Endodermal cell (in vitro differentiated cells): Measurements from ENCODE around the gene TYRO3. TPM values are rescaled to one million over a fixed set of nuclear protein-coding genes. Genes with fewer than 3 reads are reported as not detected.

ENCODE experiments used
- DNase-seq: peaks from one replicate; pipeline ENCODE4 v3.0.0-alpha.2; 2017
- H3K27ac ChIP-seq: 2 replicates; pipeline ENCODE4 v1.5.1; 2013; ENCODE audit warnings: mild to moderate bottlenecking, low read depth, low read length, moderate library complexity
- H3K27me3 ChIP-seq: 2 replicates; pipeline ENCODE4 v1.6.1; 2013; ENCODE audit warnings: mild to moderate bottlenecking, low read length, moderate library complexity; ENCODE audit not compliant: insufficient read depth, control insufficient read depth, poor library complexity, severe bottlenecking
- H3K36me3 ChIP-seq: 2 replicates; pipeline ENCODE4 v1.7.0; 2013; ENCODE audit warnings: mild to moderate bottlenecking, low read length, moderate library complexity; ENCODE audit not compliant: control insufficient read depth, insufficient read depth
- H3K4me1 ChIP-seq: one replicate; pipeline ENCODE4 v1.7.0; 2013; ENCODE audit warnings: low read length; ENCODE audit not compliant: control insufficient read depth, insufficient read depth
- H3K4me3 ChIP-seq: 2 replicates; pipeline ENCODE4 v1.5.1; 2013; ENCODE audit warnings: mild to moderate bottlenecking, low read length, moderate library complexity
- H3K9ac ChIP-seq: 2 replicates; pipeline ENCODE4 v1.6.1; 2013; ENCODE audit warnings: mild to moderate bottlenecking, low read length, moderate library complexity; ENCODE audit not compliant: poor library complexity, severe bottlenecking; ENCODE audit errors: extremely low read depth
- H3K9me3 ChIP-seq: 2 replicates; pipeline ENCODE4 v1.6.1; 2013; ENCODE audit warnings: mild to moderate bottlenecking, low read length, moderate library complexity; ENCODE audit not compliant: control insufficient read depth
- H3K27ac Mint-ChIP-seq: 2 replicates; pipeline ENCODE4 v1.8.0; 2020; ENCODE audit warnings: mixed read lengths
- H3K27me3 Mint-ChIP-seq: 2 replicates; pipeline ENCODE4 v1.8.0; 2021; ENCODE audit warnings: mild to moderate bottlenecking, mixed read lengths; ENCODE audit not compliant: insufficient read depth
- H3K36me3 Mint-ChIP-seq: 2 replicates; pipeline ENCODE4 v1.8.0; 2020; ENCODE audit warnings: low read depth, mixed read lengths
- H3K4me1 Mint-ChIP-seq: 2 replicates; pipeline ENCODE4 v1.8.0; 2020; ENCODE audit warnings: mixed read lengths
- H3K4me3 Mint-ChIP-seq: 2 replicates; pipeline ENCODE4 v1.8.0; 2020; ENCODE audit warnings: mild to moderate bottlenecking, moderate library complexity, mixed read lengths
- H3K9me3 Mint-ChIP-seq: 2 replicates; pipeline ENCODE4 v1.8.0; 2020; ENCODE audit warnings: mild to moderate bottlenecking, mixed read lengths
- CTCF ChIP-seq: fragments of 200-600 bp; sonication (generic); conservative IDR thresholded peaks from 2 replicates; pipeline ENCODE4 v1.5.0; 2021; ENCODE audit warnings: antibody characterized with exemption, mild to moderate bottlenecking
- WGBS, 2 experiments: methylation state at CpG; one replicate each; pipeline versions ENCODE4 v1.1.5 to v1.1.7; 2013; ENCODE audit warnings: missing lambda C conversion rate in 2 of 2, mixed read lengths in 1 of 2; ENCODE audit not compliant: insufficient coverage in 1 of 2, insufficient read length in 1 of 2; 5-methylcytosine and 5-hydroxymethylcytosine counted together
- total RNA-seq, 2 donors: library from RNA; stranded (reverse); fragmentation: NEBNext Ultra II Directional in 1 of 2; extraction: Animal tissue kit (Norgen Biotek cat#: 25700) in 1 of 2; gene quantifications; 2 replicates in 1 of 2; 3 replicates in 1 of 2; pipeline ENCODE4 v1.2.1, GENCODE V29; 2021

The TYRO3 gene
- total RNA-seq, 2 donors from 2014 or later, result 293 to 311 TPM

- Mint-ChIP-seq H3K27me3 (no peaks in the 10 kb centered on the region), H3K9me3 (no peaks in the 10 kb centered on the region), H3K36me3 (peaks cover 67% of the 10 kb centered on the region), H3K4me1 (no peaks in the 10 kb centered on the region), H3K27ac (no peak overlapping the region), H3K4me3 (no peak overlapping the region)
- no peaks in the 10 kb centered on the region for H3K4me1 ChIP-seq
- H3K9ac ChIP-seq, result no peak overlapping the region
- H3K9me3 ChIP-seq, result no peaks in the 10 kb centered on the region
- WGBS, 2 experiments, result 87 to 96% methylated on average over 6 to 17 of the region's 17 CpGs
- H3K4me3 ChIP-seq, result no peak overlapping the region
- H3K27ac ChIP-seq, result no peak overlapping the region
- no peaks in the 10 kb centered on the region for H3K27me3 ChIP-seq
- DNase-seq, result no peak
- H3K36me3 ChIP-seq, result peaks cover 31% of the 10 kb centered on the region
- TF ChIP-seq CTCF, result no peak
Measured at GRCh38 chr15:41520636-41521035, 38.4 kb upstream of the TYRO3 start.

- Mint-ChIP-seq H3K4me1 (no peaks in the 10 kb centered on the region), H3K36me3 (peaks cover 68% of the 10 kb centered on the region), H3K9me3 (no peaks in the 10 kb centered on the region), H3K27ac (no peak overlapping the region), H3K4me3 (no peak overlapping the region), H3K27me3 (no peaks in the 10 kb centered on the region)
- H3K27ac ChIP-seq, result no peak overlapping the region
- no peak overlapping the region for H3K9ac ChIP-seq
- WGBS, 2 experiments, result 92 to 95% methylated on average over 7 to 9 of the region's 9 CpGs
- H3K36me3 ChIP-seq, result peaks cover 38% of the 10 kb centered on the region
- no peaks in the 10 kb centered on the region for H3K4me1 ChIP-seq
- H3K4me3 ChIP-seq, result no peak overlapping the region
- no peak for DNase-seq
- H3K27me3 ChIP-seq, result no peaks in the 10 kb centered on the region
- TF ChIP-seq CTCF, result no peak
- H3K9me3 ChIP-seq, result no peaks in the 10 kb centered on the region
Measured at GRCh38 chr15:41521614-41522013, 37.4 kb upstream of the TYRO3 start.

GRCh38 chr15:41523097-41523496, 35.9 kb upstream of the TYRO3 start:
- Mint-ChIP-seq H3K27me3 (no peaks in the 10 kb centered on the region), H3K36me3 (peaks cover 64% of the 10 kb centered on the region), H3K4me1 (no peaks in the 10 kb centered on the region), H3K4me3 (no peak overlapping the region), H3K27ac (no peak overlapping the region), H3K9me3 (no peaks in the 10 kb centered on the region)
- DNase-seq, result no peak
- Histone ChIP-seq H3K27ac (no peak overlapping the region), H3K9ac (no peak overlapping the region), H3K27me3 (no peaks in the 10 kb centered on the region), H3K4me1 (no peaks in the 10 kb centered on the region), H3K9me3 (no peaks in the 10 kb centered on the region), H3K36me3 (peaks cover 39% of the 10 kb centered on the region), H3K4me3 (no peak overlapping the region)
- 92% methylated on average over 5 of the region's 5 CpGs; no CpG with 5 or more reads in 1 of the 2 experiments for WGBS, 2 experiments
- no peak for TF ChIP-seq CTCF
